ENCODE data around the gene POLG.

The POLG gene

GRCh38 chr15:89346516-89347231 lies 12.1 kb upstream of the POLG start:
- no peak overlapping the region for H2BK5ac ChIP-seq (ENCODE audit: low read depth, low read length, poor library complexity)
- WGBS (ENCODE audit: extremely low coverage, insufficient coverage, insufficient read length) = no CpG with 5 or more reads among the region's 10 CpGs
- no peak overlapping the region for H3K27ac ChIP-seq (ENCODE audit: low read depth, low read length)
- no peak overlapping the region for H4K91ac ChIP-seq (ENCODE audit: low read depth, low read length)
- no peak overlapping the region for H2AK5ac ChIP-seq (ENCODE audit: low read length)
- no peak overlapping the region for H3K14ac ChIP-seq (ENCODE audit: low read length)
- no peak overlapping the region for H2AFZ ChIP-seq (ENCODE audit: insufficient read depth, low read length, poor library complexity)
- no peak overlapping the region for H4K12ac ChIP-seq (ENCODE audit: low read depth, low read length)
- H3K23ac ChIP-seq (ENCODE audit: low read length) = no peak overlapping the region
- peaks cover 2% of the 10 kb centered on the region for H3K27me3 ChIP-seq (ENCODE audit: insufficient read depth, low read length)
- no peaks in the 10 kb centered on the region for H3K36me3 ChIP-seq (ENCODE audit: control insufficient read depth in 1 of 2, insufficient read depth in 2 of 2, low read length in 2 of 2)
- no peaks in the 10 kb centered on the region for H3K9me3 ChIP-seq (ENCODE audit: insufficient read depth, low read depth, low read length)
- H2BK120ac ChIP-seq (ENCODE audit: insufficient read depth, low read length, poor library complexity) = no peak overlapping the region
- no peak overlapping the region for H3K4me2 ChIP-seq (ENCODE audit: low read length)
- no peak overlapping the region for H3K9ac ChIP-seq (ENCODE audit: low read length)
- H3K4ac ChIP-seq (ENCODE audit: low read depth, low read length) = no peak overlapping the region
- H3K18ac ChIP-seq (ENCODE audit: low read length) = no peak overlapping the region
- H3K79me1 ChIP-seq (ENCODE audit: low read length) = no peaks in the 10 kb centered on the region
- H4K8ac ChIP-seq (ENCODE audit: low read depth, low read length) = no peak overlapping the region
- H2BK12ac ChIP-seq (ENCODE audit: low read length) = no peak overlapping the region
- H3K4me3 ChIP-seq (ENCODE audit: low read depth, low read length) = no peak overlapping the region
- no peaks in the 10 kb centered on the region for H3K4me1 ChIP-seq (ENCODE audit: control insufficient read depth in 1 of 2, insufficient read depth in 2 of 2, low read length in 2 of 2)
- no peaks in the 10 kb centered on the region for H3K79me2 ChIP-seq (ENCODE audit: control insufficient read depth, insufficient read depth, low read length, poor library complexity)
- no peak for DNase-seq

- Histone ChIP-seq H3K14ac (ENCODE audit: low read length) (no peak overlapping the region), H3K9ac (ENCODE audit: low read length) (no peak overlapping the region), H3K23ac (ENCODE audit: low read length) (no peak overlapping the region), H3K36me3 (ENCODE audit: control insufficient read depth in 1 of 2, insufficient read depth in 2 of 2, low read length in 2 of 2) (no peaks in the 10 kb centered on the region), H3K9me3 (ENCODE audit: insufficient read depth, low read depth, low read length) (peaks cover 2% of the 10 kb centered on the region), H3K4ac (ENCODE audit: low read depth, low read length) (no peak overlapping the region), H4K91ac (ENCODE audit: low read depth, low read length) (no peak overlapping the region), H2AK5ac (ENCODE audit: low read length) (no peak overlapping the region), H3K27me3 (ENCODE audit: insufficient read depth, low read length) (peaks cover 2% of the 10 kb centered on the region), H2AFZ (ENCODE audit: insufficient read depth, low read length, poor library complexity) (no peak overlapping the region), H3K4me3 (ENCODE audit: low read depth, low read length) (no peak overlapping the region), H4K12ac (ENCODE audit: low read depth, low read length) (no peak overlapping the region), H2BK120ac (ENCODE audit: insufficient read depth, low read length, poor library complexity) (no peak overlapping the region), H3K4me2 (ENCODE audit: low read length) (no peak overlapping the region), H2BK12ac (ENCODE audit: low read length) (no peak overlapping the region), H4K8ac (ENCODE audit: low read depth, low read length) (no peak overlapping the region), H3K79me1 (ENCODE audit: low read length) (no peaks in the 10 kb centered on the region), H3K27ac (ENCODE audit: low read depth, low read length) (no peak overlapping the region), H3K79me2 (ENCODE audit: control insufficient read depth, insufficient read depth, low read length, poor library complexity) (no peaks in the 10 kb centered on the region), H3K18ac (ENCODE audit: low read length) (no peak overlapping the region), H2BK5ac (ENCODE audit: low read depth, low read length, poor library complexity) (no peak overlapping the region), H3K4me1 (ENCODE audit: control insufficient read depth in 1 of 2, insufficient read depth in 2 of 2, low read length in 2 of 2) (no peaks in the 10 kb centered on the region)
- WGBS (ENCODE audit: extremely low coverage, insufficient coverage, insufficient read length) = no CpG with 5 or more reads among the region's 4 CpGs
- DNase-seq = no peak
Measured at GRCh38 chr15:89345248-89345647, 10.6 kb upstream of the POLG start.

DNA sequence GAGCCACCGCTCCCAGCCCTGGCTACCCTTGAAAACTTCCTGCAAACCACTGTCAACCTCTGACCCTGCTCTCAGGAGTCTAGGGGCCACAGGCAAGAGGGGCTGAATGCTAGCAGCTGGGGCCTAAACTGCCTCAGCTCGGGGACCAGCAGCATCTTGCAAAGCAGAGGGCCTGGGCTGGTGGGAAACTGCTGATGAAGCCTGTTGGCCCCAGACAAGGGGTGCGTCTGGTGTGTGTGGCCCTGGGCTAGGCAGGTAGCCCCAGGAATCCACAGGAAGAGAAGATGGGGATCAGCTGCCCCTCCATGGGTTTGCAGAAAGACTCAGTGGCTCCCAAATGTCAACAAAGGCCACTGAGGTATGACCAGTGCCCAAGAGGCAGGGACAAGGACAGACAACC lies 8.2 kb upstream of the POLG start:
- no peaks in the 10 kb centered on the region for H3K4me1 ChIP-seq (ENCODE audit: control insufficient read depth in 1 of 2, insufficient read depth in 2 of 2, low read length in 2 of 2)
- H3K79me1 ChIP-seq (ENCODE audit: low read length) = no peaks in the 10 kb centered on the region
- no peak overlapping the region for H3K4me3 ChIP-seq (ENCODE audit: low read depth, low read length)
- H3K14ac ChIP-seq (ENCODE audit: low read length) = no peak overlapping the region
- no peak overlapping the region for H3K23ac ChIP-seq (ENCODE audit: low read length)
- no peak overlapping the region for H4K91ac ChIP-seq (ENCODE audit: low read depth, low read length)
- no peak overlapping the region for H4K12ac ChIP-seq (ENCODE audit: low read depth, low read length)
- H3K4me2 ChIP-seq (ENCODE audit: low read length) = no peak overlapping the region
- no CpG with 5 or more reads among the region's 3 CpGs for WGBS (ENCODE audit: extremely low coverage, insufficient coverage, insufficient read length)
- no peak overlapping the region for H2BK5ac ChIP-seq (ENCODE audit: low read depth, low read length, poor library complexity)
- H2BK12ac ChIP-seq (ENCODE audit: low read length) = no peak overlapping the region
- peaks cover 2% of the 10 kb centered on the region for H3K27me3 ChIP-seq (ENCODE audit: insufficient read depth, low read length)
- DNase-seq = no peak
- H2AK5ac ChIP-seq (ENCODE audit: low read length) = no peak overlapping the region
- no peak overlapping the region for H2BK120ac ChIP-seq (ENCODE audit: insufficient read depth, low read length, poor library complexity)
- H3K9ac ChIP-seq (ENCODE audit: low read length) = no peak overlapping the region
- no peaks in the 10 kb centered on the region for H3K36me3 ChIP-seq (ENCODE audit: control insufficient read depth in 1 of 2, insufficient read depth in 2 of 2, low read length in 2 of 2)
- no peak overlapping the region for H3K4ac ChIP-seq (ENCODE audit: low read depth, low read length)
- H3K27ac ChIP-seq (ENCODE audit: low read depth, low read length) = no peak overlapping the region
- H3K79me2 ChIP-seq (ENCODE audit: control insufficient read depth, insufficient read depth, low read length, poor library complexity) = no peaks in the 10 kb centered on the region
- H3K9me3 ChIP-seq (ENCODE audit: insufficient read depth, low read depth, low read length) = peaks cover 2% of the 10 kb centered on the region
- no peak overlapping the region for H3K18ac ChIP-seq (ENCODE audit: low read length)
- H4K8ac ChIP-seq (ENCODE audit: low read depth, low read length) = no peak overlapping the region
- no peak overlapping the region for H2AFZ ChIP-seq (ENCODE audit: insufficient read depth, low read length, poor library complexity)

DNA sequence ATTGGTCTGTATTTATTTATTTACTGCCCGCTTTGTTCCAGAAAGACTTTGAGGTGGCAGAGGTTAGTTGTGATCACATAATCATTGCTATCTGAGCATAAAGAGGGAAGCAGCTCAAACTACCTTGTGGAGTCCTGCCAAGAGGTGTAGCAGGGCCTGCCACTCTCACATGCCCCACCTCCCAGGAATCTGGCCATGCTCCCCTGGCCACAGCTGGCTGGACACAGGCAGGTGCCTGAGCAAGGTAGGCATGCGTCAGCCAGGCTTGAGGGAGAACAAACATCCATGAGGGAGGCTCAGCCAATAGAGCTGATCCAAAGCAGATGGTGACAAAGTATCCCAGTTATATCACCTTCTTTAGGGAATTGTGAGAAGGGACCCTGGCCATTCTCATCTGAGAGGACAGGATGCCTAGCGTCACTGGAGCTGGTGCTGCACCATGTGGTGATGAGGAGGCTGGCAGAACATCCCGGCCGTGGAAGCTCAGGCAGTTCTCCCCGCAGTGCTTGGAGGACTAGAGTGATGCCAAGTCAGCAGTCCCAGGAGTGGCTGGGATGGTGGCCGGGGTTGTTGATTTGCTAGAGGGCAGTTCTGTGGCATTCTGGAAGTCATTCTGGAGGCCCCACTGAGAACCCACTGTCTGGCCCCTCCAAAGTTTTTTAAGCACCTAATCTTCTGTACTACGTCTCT lies 6.8 kb upstream of the POLG start:
- Histone ChIP-seq H3K27me3 (ENCODE audit: insufficient read depth, low read length) (no peaks in the 10 kb centered on the region), H3K79me2 (ENCODE audit: control insufficient read depth, insufficient read depth, low read length, poor library complexity) (no peaks in the 10 kb centered on the region), H3K9ac (ENCODE audit: low read length) (no peak overlapping the region), H3K14ac (ENCODE audit: low read length) (no peak overlapping the region), H2AK5ac (ENCODE audit: low read length) (no peak overlapping the region), H4K12ac (ENCODE audit: low read depth, low read length) (no peak overlapping the region), H3K4me1 (ENCODE audit: control insufficient read depth in 1 of 2, insufficient read depth in 2 of 2, low read length in 2 of 2) (no peaks in the 10 kb centered on the region), H3K27ac (ENCODE audit: low read depth, low read length) (no peak overlapping the region), H2BK12ac (ENCODE audit: low read length) (no peak overlapping the region), H4K8ac (ENCODE audit: low read depth, low read length) (no peak overlapping the region), H3K79me1 (ENCODE audit: low read length) (no peaks in the 10 kb centered on the region), H3K18ac (ENCODE audit: low read length) (no peak overlapping the region), H3K23ac (ENCODE audit: low read length) (no peak overlapping the region), H3K4me2 (ENCODE audit: low read length) (no peak overlapping the region), H3K4me3 (ENCODE audit: low read depth, low read length) (no peak overlapping the region), H3K9me3 (ENCODE audit: insufficient read depth, low read depth, low read length) (peaks cover 2% of the 10 kb centered on the region), H3K36me3 (ENCODE audit: control insufficient read depth in 1 of 2, insufficient read depth in 2 of 2, low read length in 2 of 2) (no peaks in the 10 kb centered on the region), H2BK5ac (ENCODE audit: low read depth, low read length, poor library complexity) (no peak overlapping the region), H3K4ac (ENCODE audit: low read depth, low read length) (no peak overlapping the region), H2AFZ (ENCODE audit: insufficient read depth, low read length, poor library complexity) (no peak overlapping the region), H4K91ac (ENCODE audit: low read depth, low read length) (no peak overlapping the region), H2BK120ac (ENCODE audit: insufficient read depth, low read length, poor library complexity) (no peak overlapping the region)
- no peak for DNase-seq
- WGBS (ENCODE audit: extremely low coverage, insufficient coverage, insufficient read length) = no CpG with 5 or more reads among the region's 8 CpGs

Measured in trophoblast cell (in vitro differentiated cells and primary cell).